ENCODE results near the gene FADD. TPM values are rescaled to one million over a fixed set of nuclear protein-coding genes. Genes with fewer than 3 reads are reported as not detected.

The FADD gene
- total and polyA plus RNA-seq, 4 donors, result 13.9 to 30.9 (median 26.1) TPM

GRCh38 chr11:70233962-70234361 lies 30.9 kb downstream of the FADD start:
- H3K9me3 ChIP-seq (ENCODE audit: control insufficient read depth in 4 of 4, insufficient read depth in 3 of 4, low read length in 3 of 4), result no peaks in the 10 kb centered on the region
- TF ChIP-seq CTCF (IDR thresholded peaks at IDR 0.05; ENCODE audit: control extremely low read depth, extremely low read depth), result no peak
- H3K27ac ChIP-seq (ENCODE audit: low read depth in 1 of 2, low read length in 1 of 2), result no peak overlapping the region
- ATAC-seq (ENCODE audit: insufficient read depth, low FRiP score) (no peak), DNase-seq (no peak)
- no peak overlapping the region for H3K4me3 ChIP-seq
- H3K9ac ChIP-seq (ENCODE audit: insufficient read depth in 1 of 2, low read length in 2 of 2), result no peak overlapping the region
- 93 to 98% methylated on average over 9 of the region's 9 CpGs for WGBS, 2 donors
- no peaks in the 10 kb centered on the region for H3K4me1 ChIP-seq (ENCODE audit: control insufficient read depth in 5 of 5, insufficient read depth in 5 of 5, low read length in 5 of 5)
- no peaks in the 10 kb centered on the region for H3K27me3 ChIP-seq (ENCODE audit: control insufficient read depth in 3 of 3, insufficient read depth in 3 of 3, low read length in 2 of 3)
- no peaks in the 10 kb centered on the region for H3K36me3 ChIP-seq (ENCODE audit: control insufficient read depth in 4 of 4, insufficient read depth in 4 of 4, low read length in 4 of 4)

GRCh38 chr11:70240337-70240736 lies 37.2 kb downstream of the FADD start:
- Histone ChIP-seq H3K4me1 (ENCODE audit: control insufficient read depth in 5 of 5, insufficient read depth in 5 of 5, low read length in 5 of 5) (no peaks in the 10 kb centered on the region), H3K4me3 (no peak overlapping the region), H3K27me3 (ENCODE audit: control insufficient read depth in 3 of 3, insufficient read depth in 3 of 3, low read length in 2 of 3) (no peaks in the 10 kb centered on the region), H3K9ac (ENCODE audit: insufficient read depth in 1 of 2, low read length in 2 of 2) (no peak overlapping the region), H3K27ac (ENCODE audit: low read depth in 1 of 2, low read length in 1 of 2) (no peak overlapping the region), H3K36me3 (ENCODE audit: control insufficient read depth in 4 of 4, insufficient read depth in 4 of 4, low read length in 4 of 4) (no peaks in the 10 kb centered on the region), H3K9me3 (ENCODE audit: control insufficient read depth in 4 of 4, insufficient read depth in 3 of 4, low read length in 3 of 4) (peaks cover 0 to 2% (median 0%) of the 10 kb centered on the region in 4 donors)
- ATAC-seq (ENCODE audit: insufficient read depth, low FRiP score) (no peak), DNase-seq (no peak)
- no peak for TF ChIP-seq CTCF (IDR thresholded peaks at IDR 0.05; ENCODE audit: control extremely low read depth, extremely low read depth)
- 70 to 71% methylated on average over 16 of the region's 16 CpGs for WGBS, 2 donors

GRCh38 chr11:70241709-70242108 lies 38.6 kb downstream of the FADD start:
- DNase-seq (no peak), ATAC-seq (ENCODE audit: insufficient read depth, low FRiP score) (no peak)
- no peak overlapping the region for H3K4me3 ChIP-seq
- H3K4me1 ChIP-seq (ENCODE audit: control insufficient read depth in 5 of 5, insufficient read depth in 5 of 5, low read length in 5 of 5), result no peaks in the 10 kb centered on the region
- no peak overlapping the region for H3K27ac ChIP-seq (ENCODE audit: low read depth in 1 of 2, low read length in 1 of 2)
- no peak overlapping the region for H3K9ac ChIP-seq (ENCODE audit: insufficient read depth in 1 of 2, low read length in 2 of 2)
- no peaks in the 10 kb centered on the region for H3K36me3 ChIP-seq (ENCODE audit: control insufficient read depth in 4 of 4, insufficient read depth in 4 of 4, low read length in 4 of 4)
- H3K9me3 ChIP-seq (ENCODE audit: control insufficient read depth in 4 of 4, insufficient read depth in 3 of 4, low read length in 3 of 4), result peaks cover 0 to 2% (median 0%) of the 10 kb centered on the region in 4 donors
- no peaks in the 10 kb centered on the region for H3K27me3 ChIP-seq (ENCODE audit: control insufficient read depth in 3 of 3, insufficient read depth in 3 of 3, low read length in 2 of 3)
- WGBS, 2 donors, result 85 to 99% methylated on average over 3 of the region's 3 CpGs
- no peak for TF ChIP-seq CTCF (IDR thresholded peaks at IDR 0.05; ENCODE audit: control extremely low read depth, extremely low read depth)

GRCh38 chr11:70242885-70243284 lies 39.8 kb downstream of the FADD start:
- WGBS, 2 donors, result 62 to 75% methylated on average over 4 of the region's 4 CpGs
- no peak for DNase-seq
- peaks cover 0 to 2% (median 0%) of the 10 kb centered on the region in 5 donors for H3K4me1 ChIP-seq (ENCODE audit: control insufficient read depth in 5 of 5, insufficient read depth in 5 of 5, low read length in 5 of 5)
- H3K4me3 ChIP-seq, result no peak overlapping the region
- peaks cover 0 to 2% (median 0%) of the 10 kb centered on the region in 4 donors for H3K9me3 ChIP-seq (ENCODE audit: control insufficient read depth in 4 of 4, insufficient read depth in 3 of 4, low read length in 3 of 4)
- no peaks in the 10 kb centered on the region for H3K27me3 ChIP-seq (ENCODE audit: control insufficient read depth in 3 of 3, insufficient read depth in 3 of 3, low read length in 2 of 3)
- H3K9ac ChIP-seq (ENCODE audit: insufficient read depth in 1 of 2, low read length in 2 of 2), result no peak overlapping the region
- H3K27ac ChIP-seq (ENCODE audit: low read depth in 1 of 2, low read length in 1 of 2), result no peak overlapping the region
- H3K36me3 ChIP-seq (ENCODE audit: control insufficient read depth in 4 of 4, insufficient read depth in 4 of 4, low read length in 4 of 4), result no peaks in the 10 kb centered on the region
- no peak for ATAC-seq (ENCODE audit: insufficient read depth, low FRiP score)
- TF ChIP-seq CTCF (IDR thresholded peaks at IDR 0.05; ENCODE audit: control extremely low read depth, extremely low read depth), result no peak

Measured in lung (tissue), 12 donors.